Tibial nerve (tissue), 3 donors: ENCODE data around the gene PTCHD1.

Source experiments
- POLR2A ChIP-seq, 2 donors: fragments of 450-650 bp; IDR thresholded peaks; one replicate each; pipeline ENCODE4 v1.6.1; 2017; ENCODE audit warnings: antibody characterized with exemption in 2 of 2, mild to moderate bottlenecking in 2 of 2, moderate library complexity in 2 of 2
- TF ChIP-seq, protein P1 (sequence below), 5 experiments: fragments of 200-600 bp in 3 of 5; fragments of 450-650 bp in 2 of 5; sonication (generic) in 3 of 5; IDR thresholded peaks; one replicate each; pipeline ENCODE4 v1.5.1; 2016 to 2019; ENCODE audit warnings: antibody characterized with exemption in 5 of 5, mild to moderate bottlenecking in 3 of 5, moderate library complexity in 2 of 5

DNA sequence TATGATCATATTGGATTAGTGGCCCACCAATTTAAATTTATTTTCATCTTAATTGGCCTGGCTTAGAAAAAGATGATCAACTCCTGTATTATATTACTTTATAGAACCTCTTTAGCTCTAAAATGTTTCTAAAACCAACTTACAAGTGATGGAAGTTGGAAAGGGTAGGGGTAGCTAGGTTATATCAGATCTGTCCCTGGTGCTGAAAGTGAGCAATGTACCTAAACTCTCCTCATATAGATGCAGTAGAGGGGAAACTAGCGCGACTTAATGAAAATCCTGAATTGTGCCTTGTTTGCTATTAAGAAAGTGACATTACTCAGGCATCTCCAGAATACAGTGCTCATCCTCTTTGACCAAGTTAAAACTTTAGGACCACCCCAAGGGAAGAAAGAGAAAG lies 7.5 kb upstream of the PTCHD1 start:
- TF ChIP-seq, protein P1, sequence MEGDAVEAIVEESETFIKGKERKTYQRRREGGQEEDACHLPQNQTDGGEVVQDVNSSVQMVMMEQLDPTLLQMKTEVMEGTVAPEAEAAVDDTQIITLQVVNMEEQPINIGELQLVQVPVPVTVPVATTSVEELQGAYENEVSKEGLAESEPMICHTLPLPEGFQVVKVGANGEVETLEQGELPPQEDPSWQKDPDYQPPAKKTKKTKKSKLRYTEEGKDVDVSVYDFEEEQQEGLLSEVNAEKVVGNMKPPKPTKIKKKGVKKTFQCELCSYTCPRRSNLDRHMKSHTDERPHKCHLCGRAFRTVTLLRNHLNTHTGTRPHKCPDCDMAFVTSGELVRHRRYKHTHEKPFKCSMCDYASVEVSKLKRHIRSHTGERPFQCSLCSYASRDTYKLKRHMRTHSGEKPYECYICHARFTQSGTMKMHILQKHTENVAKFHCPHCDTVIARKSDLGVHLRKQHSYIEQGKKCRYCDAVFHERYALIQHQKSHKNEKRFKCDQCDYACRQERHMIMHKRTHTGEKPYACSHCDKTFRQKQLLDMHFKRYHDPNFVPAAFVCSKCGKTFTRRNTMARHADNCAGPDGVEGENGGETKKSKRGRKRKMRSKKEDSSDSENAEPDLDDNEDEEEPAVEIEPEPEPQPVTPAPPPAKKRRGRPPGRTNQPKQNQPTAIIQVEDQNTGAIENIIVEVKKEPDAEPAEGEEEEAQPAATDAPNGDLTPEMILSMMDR (IDR thresholded peaks at IDR 0.05), result no peak
- TF ChIP-seq POLR2A (IDR thresholded peaks at IDR 0.05), result no peak
